ENCODE results near the gene SLC39A1.

- no peak for TF ChIP-seq CTCF (conservative IDR thresholded peaks at IDR 0.05; ENCODE audit: low read depth, low read length)
- no peak for TF ChIP-seq EZH2 (IDR thresholded peaks at IDR 0.05; ENCODE audit: borderline replicate concordance, low read depth, low read length, poor library complexity, severe bottlenecking)
Measured at GRCh38 chr1:153945131-153945794, 18.1 kb downstream of the SLC39A1 start.

Data from A673 (cell line).